Mesendoderm (in vitro differentiated cells): ENCODE data around the gene SNTN. TPM values are rescaled to one million over a fixed set of nuclear protein-coding genes. Genes with fewer than 3 reads are reported as not detected.

Experiments
- DNase-seq: peaks from one replicate; pipeline ENCODE4 v3.0.0; 2013
- H2AK5ac ChIP-seq: 2 replicates; pipeline ENCODE4 v1.6.1; 2013; ENCODE audit warnings: low read length, inconsistent platforms
- H2BK120ac ChIP-seq: 2 replicates; pipeline ENCODE4 v1.6.1; 2013; ENCODE audit warnings: low read depth, mild to moderate bottlenecking, low read length, moderate library complexity, mixed read lengths
- H2BK15ac ChIP-seq: replicated peaks from 2 replicates; pipeline ENCODE4 v1.6.1; 2013; ENCODE audit warnings: low read depth, mild to moderate bottlenecking, moderate library complexity
- H2BK5ac ChIP-seq: 2 replicates; pipeline ENCODE4 v1.6.1; 2013; ENCODE audit warnings: low read length, inconsistent platforms
- H3K18ac ChIP-seq: 2 replicates; pipeline ENCODE4 v1.6.1; 2013; ENCODE audit warnings: mild to moderate bottlenecking, low read length, mixed read lengths
- H3K23ac ChIP-seq: one replicate; pipeline ENCODE4 v1.6.1; 2013; ENCODE audit warnings: low read length
- H3K27ac ChIP-seq: 2 replicates; pipeline ENCODE4 v1.5.1; 2013; ENCODE audit warnings: low read depth, mild to moderate bottlenecking, inconsistent platforms, low read length, moderate library complexity
- H3K27me3 ChIP-seq: 2 replicates; pipeline ENCODE4 v1.6.1; 2013; ENCODE audit warnings: low read length, control low read depth, mild to moderate bottlenecking, inconsistent platforms; ENCODE audit not compliant: insufficient read depth, poor library complexity
- H3K36me3 ChIP-seq: 2 replicates; pipeline ENCODE4 v1.6.1; 2013; ENCODE audit warnings: low read length, inconsistent platforms; ENCODE audit not compliant: control insufficient read depth, insufficient read depth
- H3K4ac ChIP-seq: one replicate; pipeline ENCODE4 v1.6.1; 2013; ENCODE audit warnings: low read depth, mild to moderate bottlenecking, low read length, moderate library complexity
- H3K4me1 ChIP-seq: 2 replicates; pipeline ENCODE4 v1.6.1; 2013; ENCODE audit warnings: low read depth, low read length, inconsistent platforms; ENCODE audit not compliant: control insufficient read depth
- H3K4me2 ChIP-seq: 2 replicates; pipeline ENCODE4 v1.6.1; 2013; ENCODE audit warnings: low read length
- H3K4me3 ChIP-seq: 2 replicates; pipeline ENCODE4 v1.5.1; 2013; ENCODE audit warnings: mild to moderate bottlenecking, low read length
- H3K56ac ChIP-seq: one replicate; pipeline ENCODE4 v1.6.1; 2013; ENCODE audit warnings: low read length
- H3K79me1 ChIP-seq: 2 replicates; pipeline ENCODE4 v1.6.1; 2013; ENCODE audit warnings: low read length, inconsistent platforms
- H3K79me2 ChIP-seq: 2 replicates; pipeline ENCODE4 v1.6.1; 2013; ENCODE audit warnings: mild to moderate bottlenecking, low read length; ENCODE audit not compliant: control insufficient read depth, insufficient read depth
- H3K9ac ChIP-seq: 2 replicates; pipeline ENCODE4 v1.6.1; 2013; ENCODE audit warnings: low read length, inconsistent platforms
- H4K5ac ChIP-seq: one replicate; pipeline ENCODE4 v1.6.1; 2013; ENCODE audit warnings: low read length
- H4K8ac ChIP-seq: one replicate; pipeline ENCODE4 v1.6.1; 2013; ENCODE audit warnings: low read depth, mild to moderate bottlenecking, control low read depth, low read length, moderate library complexity
- WGBS: extraction: QIAGEN DNeasy Blood & Tissue Kit; methylation state at CpG from one replicate; pipeline ENCODE4 v1.1.7; 2013; ENCODE audit warnings: low lambda C conversion rate, missing lambda C conversion rate; ENCODE audit not compliant: insufficient coverage; ENCODE audit errors: extremely low coverage; 5-methylcytosine and 5-hydroxymethylcytosine counted together
- polyA plus RNA-seq, 2 experiments: library from polyadenylated mRNA; stranded (reverse); fragments of 200-250 nt; gene quantifications; one replicate each; pipeline ENCODE4 v1.2.3, GENCODE V29; 2013

The SNTN gene
- 0.06 TPM for polyA plus RNA-seq (2013, experiment 1 of 2)
- 0.03 TPM for polyA plus RNA-seq (2013, experiment 2 of 2)

GRCh38 chr3:63652066-63652725, at the start of gene SNTN:
TSS of gene SNTN (plus strand) at chr3:63652675. CDS start at chr3:63652688, 13 bp downstream.
- no CpG with 5 or more reads among the region's 5 CpGs for WGBS
- DNase-seq: peak; percentile 74
- Histone ChIP-seq H3K27ac (no peak within 1 kb of the TSS), H3K4me1 (no peaks in the 10 kb centered on the region), H3K4me3 (no peak within 1 kb of the TSS), H3K79me2 (no peaks in the 10 kb centered on the region), H3K36me3 (no peaks in the 10 kb centered on the region), H3K56ac (no peak within 1 kb of the TSS), H4K5ac (no peak within 1 kb of the TSS), H4K8ac (no peak within 1 kb of the TSS), H3K4me2 (no peak within 1 kb of the TSS), H2BK15ac (no peak within 1 kb of the TSS), H3K23ac (no peak within 1 kb of the TSS), H2BK5ac (no peak within 1 kb of the TSS), H3K27me3 (no peaks in the 10 kb centered on the region), H3K9ac (no peak within 1 kb of the TSS), H2BK120ac (no peak within 1 kb of the TSS), H3K4ac (no peak within 1 kb of the TSS), H3K79me1 (no peaks in the 10 kb centered on the region), H2AK5ac (no peak within 1 kb of the TSS), H3K18ac (no peak within 1 kb of the TSS)

GRCh38 chr3:63607716-63608115, 44.8 kb upstream of the SNTN start:
- no peak overlapping the region for H2BK5ac ChIP-seq
- H3K4ac ChIP-seq: no peak overlapping the region
- H2AK5ac ChIP-seq: no peak overlapping the region
- H2BK120ac ChIP-seq: no peak overlapping the region
- H3K27me3 ChIP-seq: no peaks in the 10 kb centered on the region
- no peak overlapping the region for H3K18ac ChIP-seq
- H4K5ac ChIP-seq: no peak overlapping the region
- no peak overlapping the region for H3K4me3 ChIP-seq
- H3K9ac ChIP-seq: no peak overlapping the region
- H3K79me2 ChIP-seq: no peaks in the 10 kb centered on the region
- H3K36me3 ChIP-seq: no peaks in the 10 kb centered on the region
- H3K79me1 ChIP-seq: no peaks in the 10 kb centered on the region
- no peak overlapping the region for H3K4me2 ChIP-seq
- H3K23ac ChIP-seq: no peak overlapping the region
- H3K56ac ChIP-seq: no peak overlapping the region
- WGBS: no CpG with 5 or more reads among the region's 3 CpGs
- H2BK15ac ChIP-seq: no peak overlapping the region
- H3K27ac ChIP-seq: no peak overlapping the region
- no peaks in the 10 kb centered on the region for H3K4me1 ChIP-seq
- H4K8ac ChIP-seq: no peak overlapping the region
- no peak for DNase-seq

- WGBS: no CpG with 5 or more reads among the region's 7 CpGs
- no peak overlapping the region for H2BK120ac ChIP-seq
These were observed 43.1 kb upstream of the SNTN start for GRCh38 chr3:63609408-63609807.

GRCh38 chr3:63609834-63610233, 42.6 kb upstream of the SNTN start:
- Histone ChIP-seq H4K8ac (no peak overlapping the region), H3K4ac (no peak overlapping the region), H3K36me3 (no peaks in the 10 kb centered on the region), H3K27me3 (no peaks in the 10 kb centered on the region), H4K5ac (no peak overlapping the region), H2BK15ac (no peak overlapping the region), H3K79me2 (no peaks in the 10 kb centered on the region), H2BK5ac (no peak overlapping the region), H3K18ac (no peak overlapping the region), H2BK120ac (no peak overlapping the region), H3K23ac (no peak overlapping the region), H3K56ac (no peak overlapping the region), H3K4me2 (no peak overlapping the region), H3K4me3 (no peak overlapping the region), H2AK5ac (no peak overlapping the region), H3K27ac (no peak overlapping the region), H3K79me1 (no peaks in the 10 kb centered on the region), H3K4me1 (no peaks in the 10 kb centered on the region), H3K9ac (no peak overlapping the region)
- WGBS: no CpG with 5 or more reads among the region's 4 CpGs
- no peak for DNase-seq

More at GRCh38 chr3:63609408-63609807, 43.1 kb upstream of the SNTN start:
- no peaks in the 10 kb centered on the region for H3K79me2 ChIP-seq
- no peaks in the 10 kb centered on the region for H3K36me3 ChIP-seq
- H2AK5ac ChIP-seq: no peak overlapping the region
- H2BK15ac ChIP-seq: no peak overlapping the region
- H3K4me3 ChIP-seq: no peak overlapping the region
- H3K23ac ChIP-seq: no peak overlapping the region
- H4K5ac ChIP-seq: no peak overlapping the region
- no peaks in the 10 kb centered on the region for H3K79me1 ChIP-seq
- H3K4ac ChIP-seq: no peak overlapping the region
- H4K8ac ChIP-seq: no peak overlapping the region
- no peak overlapping the region for H3K18ac ChIP-seq
- H3K4me1 ChIP-seq: no peaks in the 10 kb centered on the region
- no peaks in the 10 kb centered on the region for H3K27me3 ChIP-seq
- no peak overlapping the region for H2BK5ac ChIP-seq
- H3K9ac ChIP-seq: no peak overlapping the region
- H3K27ac ChIP-seq: no peak overlapping the region
- no peak for DNase-seq
- H3K56ac ChIP-seq: no peak overlapping the region
- no peak overlapping the region for H3K4me2 ChIP-seq

- no peak overlapping the region for H2AK5ac ChIP-seq
- no peak overlapping the region for H3K4me2 ChIP-seq
- H3K56ac ChIP-seq: no peak overlapping the region
- H3K4me3 ChIP-seq: no peak overlapping the region
- no peak overlapping the region for H2BK15ac ChIP-seq
- H3K79me2 ChIP-seq: no peaks in the 10 kb centered on the region
- no peak overlapping the region for H3K18ac ChIP-seq
- no CpG with 5 or more reads among the region's 1 CpG for WGBS
- no peaks in the 10 kb centered on the region for H3K79me1 ChIP-seq
- no peak overlapping the region for H2BK120ac ChIP-seq
- H3K9ac ChIP-seq: no peak overlapping the region
- no peaks in the 10 kb centered on the region for H3K27me3 ChIP-seq
- no peak overlapping the region for H4K8ac ChIP-seq
- H3K4me1 ChIP-seq: no peaks in the 10 kb centered on the region
- H2BK5ac ChIP-seq: no peak overlapping the region
- no peak overlapping the region for H3K4ac ChIP-seq
- H3K23ac ChIP-seq: no peak overlapping the region
- H3K27ac ChIP-seq: no peak overlapping the region
- no peak overlapping the region for H4K5ac ChIP-seq
- no peak for DNase-seq
- H3K36me3 ChIP-seq: no peaks in the 10 kb centered on the region
These were observed 41.1 kb upstream of the SNTN start for GRCh38 chr3:63611382-63611781.

DNA sequence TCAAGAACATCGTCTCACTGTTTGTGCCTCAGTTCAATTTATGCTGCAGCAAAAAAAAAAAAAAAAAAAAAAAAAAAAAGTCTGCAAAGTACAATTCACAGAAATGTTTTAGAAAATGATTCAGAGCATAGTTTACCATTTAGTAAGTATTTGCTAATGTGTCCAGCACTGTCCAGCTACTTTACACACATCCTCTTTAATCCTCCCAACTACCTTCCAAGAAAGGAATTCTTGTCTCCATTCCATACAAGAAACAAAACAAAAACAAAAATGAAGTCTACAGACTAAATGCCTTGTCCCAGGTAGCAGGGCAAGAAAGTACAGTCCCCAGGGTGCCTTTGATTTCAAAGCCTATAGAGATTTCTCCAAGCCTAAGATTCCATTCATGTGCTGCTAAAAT, 38.9 kb upstream of the SNTN start:
- H3K27me3 ChIP-seq: no peaks in the 10 kb centered on the region
- no peak overlapping the region for H2BK5ac ChIP-seq
- no peak overlapping the region for H3K4me2 ChIP-seq
- no peak overlapping the region for H3K56ac ChIP-seq
- H2AK5ac ChIP-seq: no peak overlapping the region
- H3K4me1 ChIP-seq: peaks cover 10% of the 10 kb centered on the region
- no peak overlapping the region for H3K18ac ChIP-seq
- H2BK15ac ChIP-seq: no peak overlapping the region
- no peak overlapping the region for H3K27ac ChIP-seq
- H2BK120ac ChIP-seq: no peak overlapping the region
- no peak overlapping the region for H3K4ac ChIP-seq
- H3K9ac ChIP-seq: no peak overlapping the region
- WGBS: no CpG with 5 or more reads among the region's 1 CpG
- no peaks in the 10 kb centered on the region for H3K79me2 ChIP-seq
- H3K4me3 ChIP-seq: no peak overlapping the region
- no peak for DNase-seq
- no peaks in the 10 kb centered on the region for H3K36me3 ChIP-seq
- no peaks in the 10 kb centered on the region for H3K79me1 ChIP-seq
- no peak overlapping the region for H4K8ac ChIP-seq
- H4K5ac ChIP-seq: no peak overlapping the region
- H3K23ac ChIP-seq: no peak overlapping the region
